Measurements from ENCODE around the gene OTOG.

- no peak for TF ChIP-seq CTCF (IDR thresholded peaks at IDR 0.05)
- no peak for TF ChIP-seq POLR2A (IDR thresholded peaks at IDR 0.05)
Measured at GRCh38 chr11:17531071-17531600, 15.9 kb upstream of the OTOG start.

All from Peyer's patch (tissue), 4 donors.